K562 (cell line): ENCODE measurements around the gene VPS13D. TPM values are rescaled to one million over a fixed set of nuclear protein-coding genes. Genes with fewer than 3 reads are reported as not detected.

Experiments
- CCNT2 ChIP-seq: IDR thresholded peaks from 2 replicates; pipeline ENCODE4 v1.6.1; 2011; ENCODE audit warnings: borderline replicate concordance, low read depth, mild to moderate bottlenecking, moderate library complexity, mixed read lengths, low read length; ENCODE audit not compliant: insufficient read length; ENCODE audit errors: extremely low read depth
- HOXB6 ChIP-seq: fragments of 250-450 bp; sonication (Bioruptor Pico); IDR thresholded peaks from 2 replicates; pipeline ENCODE4 v1.5.1; 2022; ENCODE audit warnings: mild to moderate bottlenecking, borderline replicate concordance
- HSF4 ChIP-seq: fragments of 250-450 bp; sonication (Bioruptor Pico); IDR thresholded peaks from 2 replicates; pipeline ENCODE4 v2.1.2; 2022; ENCODE audit warnings: mild to moderate bottlenecking, moderate library complexity, borderline replicate concordance
- KLF1 ChIP-seq: fragments of 450-650 bp; IDR thresholded peaks from 2 replicates; pipeline ENCODE4 v1.6.1; 2016; ENCODE audit warnings: missing genetic modification characterization, missing compliant biosample characterization
- LEF1 ChIP-seq: fragments of 450-650 bp; IDR thresholded peaks from 2 replicates; pipeline ENCODE4 v1.6.1; 2016; ENCODE audit warnings: mild to moderate bottlenecking
- MAFF ChIP-seq: IDR thresholded peaks from 2 replicates; pipeline ENCODE4 v1.6.1; 2012; ENCODE audit warnings: low read length, improper control_type of control experiment
- OTX1 ChIP-seq: fragments of 450-650 bp; formaldehyde crosslinking; IDR thresholded peaks from 2 replicates; pipeline ENCODE4 v1.4.0; 2022; ENCODE audit warnings: mild to moderate bottlenecking
- PBX2 ChIP-seq, 2 experiments: IDR thresholded peaks in 1 of 2; conservative IDR thresholded peaks in 1 of 2; 2 replicates each; pipeline ENCODE4 v1.6.1; 2016; ENCODE audit warnings: low read depth in 2 of 2, mild to moderate bottlenecking in 1 of 2, missing compliant biosample characterization in 1 of 2, missing genetic modification characterization in 1 of 2, moderate library complexity in 1 of 2
- REST ChIP-seq, 2 experiments: fragments of 450-650 bp; formaldehyde crosslinking in 1 of 2; IDR thresholded peaks; 2 replicates each; pipeline versions ENCODE4 v1.4.0 to v1.6.1; 2014 to 2020; ENCODE audit warnings: mild to moderate bottlenecking in 2 of 2, borderline replicate concordance in 1 of 2, low read depth in 1 of 2
- SMC3 ChIP-seq: conservative IDR thresholded peaks from 2 replicates; pipeline ENCODE4 v1.6.1; 2011; ENCODE audit warnings: low read depth, low read length, improper control_type of control experiment; ENCODE audit not compliant: insufficient read depth
- polyA plus RNA-seq, 8 experiments: library from polyadenylated mRNA; depleted of rRNA in 4 of 8; stranded (reverse) in 5 of 8; unstranded in 3 of 8; fragments of >200 nt; fragmentation: Nextera tagmentation in 2 of 8; fragmentation: Illumina TruSeq in 1 of 8; extraction: Ambion mirVana in 2 of 8; extraction: Trizol in 1 of 8; gene quantifications; 2 replicates each; pipeline versions ENCODE4 v1.2.1 to v1.2.3, GENCODE V29; 2011 to 2014; ENCODE audit warnings: inconsistent platforms in 1 of 8, missing spikeins in 1 of 8
- total RNA-seq, 7 experiments: library from RNA; depleted of rRNA in 6 of 7; stranded (reverse); fragments of >200 nt in 6 of 7; fragmentation: Illumina TruSeq in 2 of 7; extraction: Trizol in 2 of 7; gene quantifications; 2 replicates each; pipeline versions ENCODE4 v1.2.1 to v1.2.3, GENCODE V29; 2011 to 2021; ENCODE audit warnings: low replicate concordance in 1 of 7

Gene VPS13D
- total and polyA plus RNA-seq, 9 of the 15 experiments (the other 6 are each of a cell fraction or from before 2014, with no cell fraction given) = 6.1 to 51.5 (median 38.5) TPM

GRCh38 chr1:12433323-12434053, 203.7 kb downstream of the VPS13D start (continued):
- TF ChIP-seq PBX2 (CRISPR knock-in tag; IDR thresholded peaks at IDR 0.05; ENCODE audit: low read depth) = no peak
- TF ChIP-seq PBX2 (tag; conservative IDR thresholded peaks at IDR 0.05; ENCODE audit: low read depth) = 0 out of 2 replicates have a peak, but pooled peaks have one; percentile 7
- TF ChIP-seq SMC3 = 0 out of 2 replicates have a peak, but pooled peaks have one; percentile 17
- TF ChIP-seq LEF1 = peak; percentile 80
- TF ChIP-seq HSF4 (CRISPR knock-in tag) = 0 out of 2 replicates have a peak, but pooled peaks have one; percentile 43
- TF ChIP-seq HOXB6 (CRISPR knock-in tag) = no peak
- TF ChIP-seq REST (IDR thresholded peaks at IDR 0.05; ENCODE audit: borderline replicate concordance) = peak; percentile 7; the same call in 1 of the 2 replicates
- TF ChIP-seq REST (CRISPR knock-in tag; IDR thresholded peaks at IDR 0.05; ENCODE audit: low read depth) = no peak
- 0 out of 2 replicates have a peak, but pooled peaks have one; percentile 27 for TF ChIP-seq KLF1 (tag)
- TF ChIP-seq OTX1 (CRISPR knock-in tag) = peak; percentile 96
- TF ChIP-seq CCNT2 = no peak
- no peak for TF ChIP-seq MAFF
